Panc1 (cell line): ENCODE measurements around the gene MAP2K6. TPM values are rescaled to one million over a fixed set of nuclear protein-coding genes. Genes with fewer than 3 reads are reported as not detected.

Source experiments
- ATAC-seq: fragments of 200-7000 bp; cut with Tn5 transposase; 2 replicates; pipeline ENCODE4 v1.9.1; 2020; ENCODE audit warnings: mild to moderate bottlenecking, moderate library complexity
- BruUV-seq: library from RNA; stranded (reverse); fragments of 400-500 nt; replicated peaks from 2 replicates; lab custom pipeline; 2021; lab: Mats Ljungman, UMichigan
- CTCF ChIA-PET: fragments of 300-600 bp; sonication (Branson Sonifier 250); formaldehyde crosslinking; loops from one replicate; lab custom pipeline; 2022; ENCODE audit warnings: antibody characterized with exemption; lab: Charles Lee
- POLR2A ChIA-PET: fragments of 300-600 bp; sonication (Branson Sonifier 250); formaldehyde crosslinking; loops from one replicate; lab custom pipeline; 2022; ENCODE audit warnings: antibody characterized with exemption; lab: Charles Lee
- DNase-seq: peaks from one replicate; pipeline ENCODE4 v3.0.0-alpha.2; 2010; ENCODE audit warnings: low read depth, low spot score
- H3K27ac ChIP-seq: 2 replicates; pipeline ENCODE4 v1.5.1; 2011; ENCODE audit warnings: mild to moderate bottlenecking, low read length, inconsistent platforms
- H3K27me3 ChIP-seq: fragments of 200-500 bp; sonication (Bioruptor generic); 2 replicates; pipeline ENCODE4 v1.6.0; 2014; ENCODE audit warnings: low read length, inconsistent platforms; ENCODE audit not compliant: control insufficient read depth, insufficient read depth
- H3K36me3 ChIP-seq: fragments of 200-500 bp; sonication (Bioruptor generic); 2 replicates; pipeline ENCODE4 v1.5.1; 2014; ENCODE audit warnings: inconsistent platforms, mild to moderate bottlenecking, low read length, moderate library complexity; ENCODE audit not compliant: control insufficient read depth, insufficient read depth
- H3K4me1 ChIP-seq: 2 replicates; pipeline ENCODE4 v1.5.1; 2011; ENCODE audit warnings: inconsistent platforms, mild to moderate bottlenecking, low read length, moderate library complexity; ENCODE audit not compliant: control insufficient read depth, insufficient read depth
- H3K4me3 ChIP-seq, 2 experiments: 2 replicates each; pipeline ENCODE4 v1.5.1; 2011 to 2012; ENCODE audit warnings: low read depth in 2 of 2, low read length in 2 of 2, mild to moderate bottlenecking in 2 of 2, inconsistent platforms in 1 of 2, moderate library complexity in 1 of 2
- H3K9me3 ChIP-seq: fragments of 200-500 bp; sonication (Bioruptor generic); 2 replicates; pipeline ENCODE4 v1.5.1; 2014; ENCODE audit warnings: low read depth, mild to moderate bottlenecking, inconsistent platforms, low read length, moderate library complexity; ENCODE audit not compliant: control insufficient read depth, insufficient read depth
- POLR2AphosphoS5 ChIP-seq: IDR thresholded peaks from 2 replicates; pipeline ENCODE4 v1.6.1; 2012; ENCODE audit warnings: mild to moderate bottlenecking, low read depth, low read length, moderate library complexity
- REST ChIP-seq, 2 experiments: IDR thresholded peaks; 2 replicates each; pipeline ENCODE4 v1.6.1; 2011 to 2012; ENCODE audit warnings: low read depth in 2 of 2, control low read depth in 1 of 2, low read length in 1 of 2, mild to moderate bottlenecking in 1 of 2, moderate library complexity in 1 of 2; ENCODE audit not compliant: insufficient read depth in 1 of 2
- SIN3A ChIP-seq: IDR thresholded peaks from 2 replicates; pipeline ENCODE4 v1.6.1; 2012; ENCODE audit warnings: low read depth, mild to moderate bottlenecking, low read length, moderate library complexity, borderline replicate concordance; ENCODE audit not compliant: insufficient read depth
- TCF7L2 ChIP-seq: IDR thresholded peaks from 2 replicates; pipeline ENCODE4 v1.6.1; 2011; ENCODE audit warnings: mild to moderate bottlenecking, low read depth, low read length, inconsistent platforms
- in situ Hi-C: cut with HindIII; loops from 2 replicates; pipeline ENCODE4 v1.10.0; 2016; ENCODE audit warnings: low sequenced_read_pairs, low pct_unique_long_range_greater_than_20kb
- intact Hi-C: fragments of 100-400 bp; cut with micrococcal nuclease; formaldehyde crosslinking; loops from one replicate; pipeline ENCODE4 v1.10.0; 2022; ENCODE audit not compliant: unreplicated experiment
- total RNA-seq: library from RNA; stranded (reverse); gene quantifications from one replicate; pipeline ENCODE4 v1.2.1, GENCODE V29; 2021; ENCODE audit not compliant: unreplicated experiment
- TF ChIP-seq, protein P1 (sequence below): fragments of 450-650 bp; IDR thresholded peaks from 2 replicates; pipeline ENCODE4 v1.5.1; 2017; ENCODE audit warnings: mild to moderate bottlenecking

The MAP2K6 gene
- total RNA-seq, 1 experiment from 2014 or later = 11.8 TPM

GRCh38 chr17:69444023-69444422, 29.5 kb downstream of the MAP2K6 start:
- no TSS peak for BruUV-seq
- POLR2A ChIA-PET = no interaction called here
- in situ Hi-C loops = no loop called here

GRCh38 chr17:69445132-69445531, 30.6 kb downstream of the MAP2K6 start:
- CTCF ChIA-PET = no interaction called here
- in situ Hi-C loops = no loop called here
- no TSS peak for BruUV-seq

More at GRCh38 chr17:69444023-69444422, 29.5 kb downstream of the MAP2K6 start:
- no peak for DNase-seq
- Histone ChIP-seq H3K27me3 (no peaks in the 10 kb centered on the region), H3K4me1 (0 out of 2 replicates have a peak, but pooled peaks cover 12% of the 10 kb centered on the region), H3K9me3 (no peaks in the 10 kb centered on the region), H3K27ac (no peak overlapping the region), H3K4me3 (no peak overlapping the region), H3K36me3 (no peaks in the 10 kb centered on the region)
- no peak for ATAC-seq
- no peak for TF ChIP-seq SIN3A
- TF ChIP-seq REST (IDR thresholded peaks at IDR 0.05; ENCODE audit: insufficient read depth in 1 of 2, low read depth in 2 of 2, low read length in 1 of 2) = no peak
- TF ChIP-seq, protein P1, sequence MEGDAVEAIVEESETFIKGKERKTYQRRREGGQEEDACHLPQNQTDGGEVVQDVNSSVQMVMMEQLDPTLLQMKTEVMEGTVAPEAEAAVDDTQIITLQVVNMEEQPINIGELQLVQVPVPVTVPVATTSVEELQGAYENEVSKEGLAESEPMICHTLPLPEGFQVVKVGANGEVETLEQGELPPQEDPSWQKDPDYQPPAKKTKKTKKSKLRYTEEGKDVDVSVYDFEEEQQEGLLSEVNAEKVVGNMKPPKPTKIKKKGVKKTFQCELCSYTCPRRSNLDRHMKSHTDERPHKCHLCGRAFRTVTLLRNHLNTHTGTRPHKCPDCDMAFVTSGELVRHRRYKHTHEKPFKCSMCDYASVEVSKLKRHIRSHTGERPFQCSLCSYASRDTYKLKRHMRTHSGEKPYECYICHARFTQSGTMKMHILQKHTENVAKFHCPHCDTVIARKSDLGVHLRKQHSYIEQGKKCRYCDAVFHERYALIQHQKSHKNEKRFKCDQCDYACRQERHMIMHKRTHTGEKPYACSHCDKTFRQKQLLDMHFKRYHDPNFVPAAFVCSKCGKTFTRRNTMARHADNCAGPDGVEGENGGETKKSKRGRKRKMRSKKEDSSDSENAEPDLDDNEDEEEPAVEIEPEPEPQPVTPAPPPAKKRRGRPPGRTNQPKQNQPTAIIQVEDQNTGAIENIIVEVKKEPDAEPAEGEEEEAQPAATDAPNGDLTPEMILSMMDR = no peak
- no peak for TF ChIP-seq TCF7L2
- no peak for TF ChIP-seq POLR2AphosphoS5
- CTCF ChIA-PET = interaction anchor here (0.6 kb wide), 1 partner anchor 25 kb away, joined by 5 read pairs; no protein-coding TSS in a partner anchor
- intact Hi-C loops = no loop called here

More at GRCh38 chr17:69445132-69445531, 30.6 kb downstream of the MAP2K6 start:
- Histone ChIP-seq H3K27ac (no peak overlapping the region), H3K4me3 (no peak overlapping the region), H3K4me1 (0 out of 2 replicates have a peak, but pooled peaks cover 12% of the 10 kb centered on the region), H3K9me3 (no peaks in the 10 kb centered on the region), H3K27me3 (no peaks in the 10 kb centered on the region), H3K36me3 (no peaks in the 10 kb centered on the region)
- ATAC-seq (no peak), DNase-seq (no peak)
- TF ChIP-seq TCF7L2 (no peak), REST (IDR thresholded peaks at IDR 0.05; ENCODE audit: insufficient read depth in 1 of 2, low read depth in 2 of 2, low read length in 1 of 2) (no peak), SIN3A (no peak), POLR2AphosphoS5 (no peak)
- TF ChIP-seq, protein P1 = no peak
- POLR2A ChIA-PET = no interaction called here
- intact Hi-C loops = no loop called here
